Central memory CD8-positive, alpha-beta T cell (primary cell): ENCODE data around the gene DISP2.

Experiments
- ATAC-seq: fragments of 150-1000 bp; cut with Tn5 transposase; replicated peaks from 2 replicates; pipeline ENCODE4 v1.10.0; 2022; ENCODE audit warnings: mild to moderate bottlenecking, moderate FRiP score, moderate number of reproducible peaks; ENCODE audit not compliant: poor library complexity, severe bottlenecking; ENCODE audit errors: extremely low read depth
- DNase-seq, 2 donors: peaks; one replicate each; pipeline ENCODE4 v3.0.0; 2021; ENCODE audit warnings: low spot score in 2 of 2
- H3K27ac Mint-ChIP-seq: one replicate; pipeline ENCODE4 v1.8.0; 2022; ENCODE audit warnings: low read depth, mild to moderate bottlenecking, moderate library complexity, mixed read lengths
- H3K27me3 Mint-ChIP-seq: one replicate; pipeline ENCODE4 v1.8.0; 2022; ENCODE audit warnings: mixed read lengths
- H3K36me3 Mint-ChIP-seq: one replicate; pipeline ENCODE4 v1.8.0; 2022; ENCODE audit warnings: mild to moderate bottlenecking, moderate library complexity, mixed read lengths; ENCODE audit not compliant: insufficient read depth
- H3K4me1 Mint-ChIP-seq: one replicate; pipeline ENCODE4 v1.8.0; 2022; ENCODE audit warnings: mixed read lengths
- H3K4me3 Mint-ChIP-seq: one replicate; pipeline ENCODE4 v1.8.0; 2022; ENCODE audit warnings: mild to moderate bottlenecking, moderate library complexity, mixed read lengths
- H3K9me3 Mint-ChIP-seq: one replicate; pipeline ENCODE4 v1.8.0; 2022; ENCODE audit warnings: mixed read lengths

DISP2 gene

DNA sequence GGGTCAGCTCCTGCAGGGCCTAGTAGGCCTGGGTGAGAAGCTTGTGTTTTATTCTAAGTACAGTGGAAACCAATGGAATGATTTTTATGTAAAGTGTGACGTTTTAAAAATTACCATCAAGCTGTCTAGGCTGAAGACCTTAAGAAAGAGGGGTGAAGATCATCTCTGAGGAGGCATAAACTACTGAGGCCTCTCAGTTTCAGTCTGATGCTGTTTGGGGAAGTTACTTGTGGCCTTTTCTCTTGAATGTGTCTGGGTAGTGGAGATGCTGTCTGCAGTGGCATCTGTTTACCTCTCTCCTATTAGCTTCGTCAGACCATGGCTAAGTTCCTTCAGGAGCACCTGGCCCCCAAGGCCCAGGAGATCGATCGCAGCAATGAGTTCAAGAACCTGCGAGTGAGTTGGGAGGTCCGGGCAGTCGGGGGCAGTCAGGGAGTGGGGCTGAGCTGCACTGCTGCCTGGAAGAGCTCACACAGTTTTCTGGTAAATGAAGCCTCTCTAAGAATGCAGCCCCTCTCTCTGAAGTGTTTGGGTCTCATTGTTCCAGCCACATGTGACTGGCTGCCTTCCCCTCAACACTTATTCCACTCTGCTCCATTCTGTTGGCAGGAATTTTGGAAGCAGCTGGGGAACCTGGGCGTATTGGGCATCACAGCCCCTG, 49.4 kb downstream of the DISP2 start:
- no peaks in the 10 kb centered on the region for H3K27me3 Mint-ChIP-seq
- peak overlapping the region; percentile 92 for H3K4me3 Mint-ChIP-seq
- H3K27ac Mint-ChIP-seq: no peak overlapping the region
- H3K4me1 Mint-ChIP-seq: peaks cover 41% of the 10 kb centered on the region
- peaks cover 34% of the 10 kb centered on the region for H3K36me3 Mint-ChIP-seq
- ATAC-seq (no peak), DNase-seq (no peak)
- H3K9me3 Mint-ChIP-seq: no peaks in the 10 kb centered on the region

DNA sequence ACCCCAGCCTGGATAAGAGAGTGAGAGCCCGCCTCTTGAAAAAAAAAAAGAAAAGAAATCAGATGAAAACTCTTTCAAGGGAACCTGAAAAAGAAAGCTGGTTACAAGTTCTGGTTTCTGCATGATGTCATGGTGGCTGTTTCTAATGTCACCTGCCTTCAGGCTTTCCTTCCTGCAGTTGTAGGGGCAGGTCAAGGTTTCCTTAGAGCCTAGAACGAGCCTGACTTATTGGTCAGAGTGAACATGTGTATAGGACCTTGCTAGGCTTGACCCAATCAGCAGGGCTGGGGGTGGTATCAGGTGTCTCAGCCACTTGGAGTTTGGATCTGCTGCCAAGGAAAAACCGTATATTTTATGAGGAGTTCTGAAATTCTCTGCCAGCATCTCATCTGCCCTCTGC, 51.3 kb downstream of the DISP2 start:
- Mint-ChIP-seq H3K27me3 (no peaks in the 10 kb centered on the region), H3K36me3 (peaks cover 48% of the 10 kb centered on the region), H3K9me3 (no peaks in the 10 kb centered on the region), H3K4me3 (no peak overlapping the region), H3K4me1 (peaks cover 33% of the 10 kb centered on the region), H3K27ac (no peak overlapping the region)
- DNase-seq (no peak), ATAC-seq (no peak)

DNA sequence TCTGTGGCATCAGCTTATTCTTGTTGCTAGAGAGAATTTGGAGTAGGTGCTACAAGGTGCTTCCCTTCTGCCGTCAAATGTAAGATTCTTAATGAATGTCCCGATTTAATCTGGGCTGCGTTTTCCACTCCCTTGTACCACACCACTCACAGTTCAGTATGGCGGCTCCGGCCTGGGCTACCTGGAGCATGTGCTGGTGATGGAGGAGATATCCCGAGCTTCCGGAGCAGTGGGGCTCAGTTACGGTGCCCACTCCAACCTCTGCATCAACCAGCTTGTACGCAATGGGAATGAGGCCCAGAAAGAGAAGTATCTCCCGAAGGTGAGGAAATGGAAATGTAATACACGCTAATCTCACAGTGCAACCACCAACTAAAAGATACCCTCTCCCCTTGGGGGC, 52.5 kb downstream of the DISP2 start:
- H3K27me3 Mint-ChIP-seq: no peaks in the 10 kb centered on the region
- no peak overlapping the region for H3K4me3 Mint-ChIP-seq
- H3K9me3 Mint-ChIP-seq: no peaks in the 10 kb centered on the region
- peaks cover 50% of the 10 kb centered on the region for H3K36me3 Mint-ChIP-seq
- no peak for ATAC-seq
- no peak overlapping the region for H3K27ac Mint-ChIP-seq
- no peak for DNase-seq
- H3K4me1 Mint-ChIP-seq: peaks cover 22% of the 10 kb centered on the region

DNA sequence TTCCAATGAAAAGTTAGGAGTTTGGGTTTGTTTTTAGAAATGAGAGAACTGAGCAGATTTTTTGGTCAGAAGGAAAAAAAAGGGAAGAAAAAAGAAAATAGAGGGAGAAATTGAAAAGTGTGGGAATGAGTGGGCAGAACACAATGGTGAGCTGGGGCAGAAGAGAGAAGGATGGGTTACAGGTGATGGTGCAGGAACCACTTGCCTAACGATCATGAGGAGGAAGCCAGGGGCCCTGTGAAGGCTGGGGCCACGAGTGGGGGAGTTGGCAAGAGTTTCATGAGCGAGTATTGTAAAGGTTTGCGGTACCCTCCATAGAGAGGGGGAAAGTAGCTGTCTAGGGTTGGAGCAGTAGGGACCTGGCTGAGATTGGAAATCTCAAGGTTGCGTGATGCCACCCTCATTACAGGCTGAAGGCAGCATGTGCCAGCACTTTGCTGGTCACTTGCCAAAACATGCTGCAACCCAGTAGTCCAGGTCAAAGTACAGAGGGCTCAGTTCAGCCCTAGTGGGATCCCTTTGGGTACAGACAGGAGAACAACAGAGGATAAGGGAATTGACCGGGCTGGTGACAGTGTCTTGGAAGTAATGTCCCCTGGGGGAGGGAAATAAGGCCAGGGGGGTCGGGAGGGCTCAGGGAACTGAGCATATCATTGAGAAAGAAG, 54.2 kb downstream of the DISP2 start:
- H3K36me3 Mint-ChIP-seq: peaks cover 53% of the 10 kb centered on the region
- no peaks in the 10 kb centered on the region for H3K9me3 Mint-ChIP-seq
- H3K27me3 Mint-ChIP-seq: no peaks in the 10 kb centered on the region
- H3K4me1 Mint-ChIP-seq: peaks cover 12% of the 10 kb centered on the region
- DNase-seq: no peak
- ATAC-seq: no peak
- no peak overlapping the region for H3K4me3 Mint-ChIP-seq
- no peak overlapping the region for H3K27ac Mint-ChIP-seq

DNA sequence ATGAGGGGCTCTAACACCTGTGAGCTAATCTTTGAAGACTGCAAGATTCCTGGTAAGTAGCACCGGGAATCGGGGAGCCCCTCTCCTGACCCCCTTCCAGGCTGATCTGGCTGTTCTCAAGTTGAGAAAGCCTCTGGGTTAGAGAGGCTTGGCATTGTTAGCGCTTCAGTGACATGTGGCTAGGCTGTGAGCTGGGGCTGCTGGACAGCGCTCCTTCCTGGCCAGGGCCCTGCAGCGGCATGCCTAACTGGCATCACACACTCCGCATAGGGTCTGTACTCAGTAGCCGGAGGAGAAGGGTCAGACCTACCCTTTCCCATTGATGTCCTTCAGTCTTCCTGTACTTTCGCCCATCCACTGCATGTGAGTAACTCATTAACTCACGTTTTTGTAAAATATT, 55.0 kb downstream of the DISP2 start:
- Mint-ChIP-seq H3K36me3 (peaks cover 53% of the 10 kb centered on the region), H3K27me3 (no peaks in the 10 kb centered on the region), H3K4me1 (peaks cover 4% of the 10 kb centered on the region), H3K9me3 (no peaks in the 10 kb centered on the region), H3K4me3 (no peak overlapping the region), H3K27ac (no peak overlapping the region)
- ATAC-seq (no peak), DNase-seq (no peak)

DNA sequence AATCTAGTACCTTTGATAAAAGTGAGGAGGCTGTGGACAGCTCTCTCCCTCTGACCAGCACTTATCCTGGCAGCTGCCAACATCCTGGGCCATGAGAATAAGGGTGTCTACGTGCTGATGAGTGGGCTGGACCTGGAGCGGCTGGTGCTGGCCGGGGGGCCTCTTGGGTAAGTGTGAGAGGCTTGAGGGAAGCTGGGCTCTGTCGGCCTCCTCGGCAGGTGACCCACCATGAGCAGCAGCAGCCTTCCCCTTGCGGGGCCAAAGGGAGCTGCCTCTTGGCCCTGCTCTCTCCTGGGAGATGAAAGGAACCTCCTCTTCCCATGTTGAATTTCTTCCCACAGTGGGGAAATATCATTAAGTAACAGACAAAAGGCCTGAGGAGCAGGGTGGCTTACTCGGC, 56.8 kb downstream of the DISP2 start:
- no peak overlapping the region for H3K27ac Mint-ChIP-seq
- no peak for DNase-seq
- ATAC-seq: no peak
- H3K4me1 Mint-ChIP-seq: no peaks in the 10 kb centered on the region
- H3K27me3 Mint-ChIP-seq: no peaks in the 10 kb centered on the region
- H3K4me3 Mint-ChIP-seq: no peak overlapping the region
- H3K36me3 Mint-ChIP-seq: peaks cover 44% of the 10 kb centered on the region
- H3K9me3 Mint-ChIP-seq: no peaks in the 10 kb centered on the region

DNA sequence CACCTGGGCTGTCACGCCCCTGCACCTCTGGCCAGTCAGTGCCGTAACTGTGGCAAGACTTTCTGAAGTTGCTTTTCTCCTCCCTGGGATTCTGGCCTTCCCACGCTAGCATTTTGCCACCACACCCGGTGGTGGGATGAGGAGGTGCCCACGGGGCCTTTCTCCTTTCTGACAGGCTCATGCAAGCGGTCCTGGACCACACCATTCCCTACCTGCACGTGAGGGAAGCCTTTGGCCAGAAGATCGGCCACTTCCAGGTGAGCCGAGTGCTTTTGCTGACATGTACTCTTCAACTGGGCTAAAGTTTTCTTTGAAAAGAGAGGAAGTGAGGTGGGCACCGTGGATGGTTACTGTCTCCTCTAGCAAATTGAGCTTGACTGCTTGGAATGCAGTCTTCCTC, 57.2 kb downstream of the DISP2 start:
- ATAC-seq: no peak
- peaks cover 41% of the 10 kb centered on the region for H3K36me3 Mint-ChIP-seq
- H3K4me3 Mint-ChIP-seq: no peak overlapping the region
- no peak for DNase-seq
- no peak overlapping the region for H3K27ac Mint-ChIP-seq
- no peaks in the 10 kb centered on the region for H3K27me3 Mint-ChIP-seq
- no peaks in the 10 kb centered on the region for H3K9me3 Mint-ChIP-seq
- no peaks in the 10 kb centered on the region for H3K4me1 Mint-ChIP-seq

DNA sequence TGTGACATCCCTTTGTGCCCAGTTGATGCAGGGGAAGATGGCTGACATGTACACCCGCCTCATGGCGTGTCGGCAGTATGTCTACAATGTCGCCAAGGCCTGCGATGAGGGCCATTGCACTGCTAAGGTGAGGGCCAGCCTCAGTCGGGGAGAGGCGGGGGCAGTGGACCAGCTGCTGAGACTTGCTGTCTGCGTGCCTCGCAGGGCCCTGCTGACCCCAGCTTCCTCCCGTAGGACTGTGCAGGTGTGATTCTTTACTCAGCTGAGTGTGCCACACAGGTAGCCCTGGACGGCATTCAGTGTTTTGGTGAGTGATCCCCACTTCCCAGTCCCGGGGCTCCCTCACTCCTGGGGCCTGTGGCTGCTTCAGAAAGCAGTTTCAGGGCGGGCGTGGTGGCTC, 58.0 kb downstream of the DISP2 start:
- Mint-ChIP-seq H3K4me1 (no peaks in the 10 kb centered on the region), H3K4me3 (no peak overlapping the region), H3K36me3 (peaks cover 34% of the 10 kb centered on the region), H3K9me3 (no peaks in the 10 kb centered on the region), H3K27ac (no peak overlapping the region), H3K27me3 (no peaks in the 10 kb centered on the region)
- DNase-seq (no peak), ATAC-seq (no peak)

DNA sequence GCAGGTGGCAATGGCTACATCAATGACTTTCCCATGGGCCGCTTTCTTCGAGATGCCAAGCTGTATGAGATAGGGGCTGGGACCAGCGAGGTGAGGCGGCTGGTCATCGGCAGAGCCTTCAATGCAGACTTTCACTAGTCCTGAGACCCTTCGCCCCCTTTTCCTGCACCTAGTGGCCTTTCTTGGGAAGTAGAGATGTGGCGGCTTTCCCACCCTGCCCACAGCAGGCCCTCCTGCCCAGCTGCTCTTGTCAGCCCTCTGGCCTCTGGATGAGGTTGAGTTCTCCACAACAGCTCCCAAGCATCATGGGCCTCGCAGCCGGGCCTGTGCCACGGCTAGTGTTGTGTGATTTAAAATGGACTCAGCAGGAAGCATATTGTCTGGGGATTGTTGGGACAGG, 60.1 kb downstream of the DISP2 start:
- no peaks in the 10 kb centered on the region for H3K27me3 Mint-ChIP-seq
- no peak overlapping the region for H3K4me3 Mint-ChIP-seq
- no peaks in the 10 kb centered on the region for H3K9me3 Mint-ChIP-seq
- ATAC-seq: no peak
- DNase-seq: no peak
- H3K4me1 Mint-ChIP-seq: no peaks in the 10 kb centered on the region
- H3K36me3 Mint-ChIP-seq: peaks cover 22% of the 10 kb centered on the region
- no peak overlapping the region for H3K27ac Mint-ChIP-seq

DNA sequence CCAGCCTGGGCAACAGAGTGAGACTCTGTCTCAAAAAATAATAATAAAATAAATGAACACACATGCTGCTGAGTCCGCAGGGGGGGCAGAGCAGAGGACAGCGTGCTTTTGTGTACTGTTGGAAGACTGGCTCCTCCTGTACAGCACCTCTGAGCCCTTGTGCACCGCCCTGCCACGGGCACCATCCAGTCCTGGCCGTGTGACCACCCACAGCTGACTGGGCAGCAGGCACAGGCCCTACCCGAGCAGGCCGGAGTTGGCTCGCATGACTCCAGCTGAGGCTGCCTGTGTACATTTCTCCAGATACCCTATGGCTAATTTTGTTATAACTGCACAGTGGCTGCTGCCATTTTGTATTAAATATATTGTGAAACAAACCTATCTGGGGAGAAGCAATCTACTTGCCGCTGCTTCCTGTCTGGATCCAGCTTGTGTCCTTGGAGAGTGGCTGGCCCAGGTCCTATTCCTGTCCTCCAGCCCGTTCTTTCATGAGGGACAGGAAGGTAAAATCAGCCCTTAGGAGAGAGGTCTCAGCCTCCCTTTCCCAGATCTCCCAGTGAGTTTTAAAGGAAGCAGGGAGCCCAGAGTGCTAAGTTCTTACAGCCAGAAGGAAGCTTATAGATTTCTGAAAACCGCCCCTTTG, 62.2 kb downstream of the DISP2 start:
- Mint-ChIP-seq H3K4me1 (no peaks in the 10 kb centered on the region), H3K36me3 (peaks cover 14% of the 10 kb centered on the region), H3K27ac (no peak overlapping the region), H3K27me3 (no peaks in the 10 kb centered on the region), H3K4me3 (no peak overlapping the region), H3K9me3 (no peaks in the 10 kb centered on the region)
- DNase-seq: no peak
- no peak for ATAC-seq

DNA sequence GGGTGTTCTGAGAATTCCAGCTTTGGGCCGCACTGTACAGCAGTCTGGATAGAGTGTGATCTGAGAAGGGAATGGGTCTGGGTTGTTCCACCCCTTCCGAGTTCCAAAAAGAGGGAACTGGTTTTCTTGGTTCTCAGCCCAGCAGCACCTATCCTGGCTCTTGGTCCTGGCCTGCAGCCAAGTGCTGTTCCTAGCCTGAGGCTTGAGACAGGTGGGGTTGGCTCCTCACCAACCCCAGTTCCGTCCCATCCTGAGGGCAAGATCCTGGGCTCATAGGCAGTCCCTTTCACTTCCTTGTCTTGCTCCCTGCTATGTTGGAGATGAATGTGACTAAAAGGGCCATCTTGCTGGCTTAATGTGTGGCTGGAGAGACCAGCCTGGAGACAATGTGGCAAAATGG, 62.8 kb downstream of the DISP2 start:
- ATAC-seq (no peak), DNase-seq (no peak)
- Mint-ChIP-seq H3K36me3 (peaks cover 12% of the 10 kb centered on the region), H3K4me1 (no peaks in the 10 kb centered on the region), H3K9me3 (no peaks in the 10 kb centered on the region), H3K27ac (no peak overlapping the region), H3K4me3 (no peak overlapping the region), H3K27me3 (no peaks in the 10 kb centered on the region)

DNA sequence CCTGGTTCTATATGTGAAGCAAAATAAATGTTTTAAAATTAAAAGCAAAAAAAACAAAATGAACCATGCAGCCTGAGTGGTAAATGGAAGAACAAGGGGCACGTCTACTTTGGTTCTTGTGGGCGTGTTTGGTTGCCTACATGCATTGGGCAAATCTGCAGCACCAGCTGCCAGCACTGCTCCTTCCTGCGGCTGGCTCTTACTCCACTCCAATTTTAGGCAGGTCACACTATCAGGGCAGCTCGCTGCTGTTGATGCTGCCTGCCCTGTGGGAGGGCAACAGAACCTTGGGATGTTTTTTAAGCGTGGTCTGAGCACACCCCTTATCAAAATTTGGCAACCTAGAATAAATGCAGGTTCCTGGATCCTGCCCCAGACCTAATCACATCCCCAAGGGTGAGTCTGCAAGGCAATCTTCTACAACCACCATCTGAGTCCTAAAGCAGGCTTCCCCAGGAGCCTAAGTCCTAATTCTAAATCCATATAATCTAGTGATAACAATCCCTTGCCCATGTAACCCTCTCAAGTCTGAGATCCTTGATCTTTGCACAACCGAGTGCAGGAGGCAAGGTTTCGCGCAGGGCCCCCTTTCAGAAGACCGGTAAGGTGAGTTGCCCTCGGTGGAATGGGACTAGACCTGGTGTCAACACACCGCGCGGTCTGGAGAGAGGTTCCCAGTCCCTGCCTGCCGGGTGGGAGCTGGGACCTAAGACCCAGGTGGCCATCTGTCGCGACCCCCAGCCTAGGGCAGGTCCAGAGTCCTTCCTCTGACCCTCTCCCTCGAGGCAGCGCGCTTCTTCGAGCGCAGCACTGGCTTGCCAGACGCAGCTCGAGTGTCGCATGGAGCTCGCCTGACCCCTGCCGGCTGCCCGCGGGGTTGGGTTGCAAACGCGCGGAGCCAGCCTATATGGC, 63.5 kb downstream of the DISP2 start:
- Mint-ChIP-seq H3K9me3 (no peaks in the 10 kb centered on the region), H3K4me1 (no peaks in the 10 kb centered on the region), H3K36me3 (peaks cover 12% of the 10 kb centered on the region), H3K27me3 (no peaks in the 10 kb centered on the region), H3K27ac (no peak overlapping the region), H3K4me3 (no peak overlapping the region)
- peak; percentile 90 for ATAC-seq
- DNase-seq: peak; percentile 68 to 78
